Fibroblast of the aortic adventitia (primary cell): ENCODE results near the gene RASSF8. TPM values are rescaled to one million over a fixed set of nuclear protein-coding genes. Genes with fewer than 3 reads are reported as not detected.

ENCODE experiments used
- DNase-seq: peaks from one replicate; pipeline ENCODE4 v3.0.0-alpha.2; 2010; ENCODE audit warnings: low read depth
- H3K4me3 ChIP-seq: 2 replicates; pipeline ENCODE4 v1.5.1; 2011; ENCODE audit warnings: low read depth, mild to moderate bottlenecking, control low read depth, low read length, moderate library complexity
- CTCF ChIP-seq: IDR thresholded peaks from 2 replicates; pipeline ENCODE4 v1.5.1; 2011; ENCODE audit warnings: mild to moderate bottlenecking, low read length, control low read depth, inconsistent platforms; ENCODE audit not compliant: insufficient read depth
- total RNA-seq: library from RNA; depleted of rRNA; stranded (reverse); fragments of >200 nt; gene quantifications from 2 replicates; pipeline ENCODE4 v1.2.3, GENCODE V29; 2012; ENCODE audit warnings: low replicate concordance

RASSF8 gene
- total RNA-seq, 1 donor = 128 TPM

GRCh38 chr12:26100666-26101349 lies 142.3 kb downstream of the RASSF8 start:
- no peak for TF ChIP-seq CTCF
- H3K4me3 ChIP-seq = no peak overlapping the region
- no peak for DNase-seq

- DNase-seq = no peak
- no peak for TF ChIP-seq CTCF
- H3K4me3 ChIP-seq = no peak overlapping the region
These were observed 142.9 kb downstream of the RASSF8 start for GRCh38 chr12:26101350-26101734.

- no peak for DNase-seq
- no peak for TF ChIP-seq CTCF
- no peak overlapping the region for H3K4me3 ChIP-seq
These were observed 143.3 kb downstream of the RASSF8 start for GRCh38 chr12:26101763-26102162.

GRCh38 chr12:26102953-26103352 lies 144.5 kb downstream of the RASSF8 start:
- no peak for DNase-seq
- H3K4me3 ChIP-seq = no peak overlapping the region
- TF ChIP-seq CTCF = no peak

GRCh38 chr12:26106347-26106746 lies 147.9 kb downstream of the RASSF8 start:
- DNase-seq = no peak
- no peak overlapping the region for H3K4me3 ChIP-seq
- TF ChIP-seq CTCF = no peak

GRCh38 chr12:26108915-26109314 lies 150.4 kb downstream of the RASSF8 start:
- TF ChIP-seq CTCF = no peak
- no peak for DNase-seq
- H3K4me3 ChIP-seq = no peak overlapping the region

- peak; percentile 72 for DNase-seq
- no peak overlapping the region for H3K4me3 ChIP-seq
- no peak for TF ChIP-seq CTCF
These were observed 150.9 kb downstream of the RASSF8 start for GRCh38 chr12:26109343-26109881.
